ES-I3 (cell line): ENCODE results near the gene CLOCK.
"Not testable (repeated sequence)": the region's sequence is repeated elsewhere in the genome, so short reads cannot be mapped to it uniquely, and the experiment has no call there.

Source experiments
- H3K36me3 ChIP-seq: 2 replicates; pipeline ENCODE4 v1.6.1; 2013; ENCODE audit warnings: mild to moderate bottlenecking, low read length, control low read depth, moderate library complexity; ENCODE audit not compliant: insufficient read depth
- H3K4me1 ChIP-seq: 2 replicates; pipeline ENCODE4 v1.6.1; 2013; ENCODE audit warnings: mild to moderate bottlenecking, control low read depth, low read length; ENCODE audit not compliant: insufficient read depth
- H3K9ac ChIP-seq: 2 replicates; pipeline ENCODE4 v1.6.1; 2013; ENCODE audit warnings: low read depth, mild to moderate bottlenecking, low read length, moderate library complexity
- H3K9me3 ChIP-seq: 2 replicates; pipeline ENCODE4 v1.6.1; 2013; ENCODE audit warnings: mild to moderate bottlenecking, low read length, moderate library complexity; ENCODE audit not compliant: control insufficient read depth, insufficient read depth

Gene CLOCK

DNA sequence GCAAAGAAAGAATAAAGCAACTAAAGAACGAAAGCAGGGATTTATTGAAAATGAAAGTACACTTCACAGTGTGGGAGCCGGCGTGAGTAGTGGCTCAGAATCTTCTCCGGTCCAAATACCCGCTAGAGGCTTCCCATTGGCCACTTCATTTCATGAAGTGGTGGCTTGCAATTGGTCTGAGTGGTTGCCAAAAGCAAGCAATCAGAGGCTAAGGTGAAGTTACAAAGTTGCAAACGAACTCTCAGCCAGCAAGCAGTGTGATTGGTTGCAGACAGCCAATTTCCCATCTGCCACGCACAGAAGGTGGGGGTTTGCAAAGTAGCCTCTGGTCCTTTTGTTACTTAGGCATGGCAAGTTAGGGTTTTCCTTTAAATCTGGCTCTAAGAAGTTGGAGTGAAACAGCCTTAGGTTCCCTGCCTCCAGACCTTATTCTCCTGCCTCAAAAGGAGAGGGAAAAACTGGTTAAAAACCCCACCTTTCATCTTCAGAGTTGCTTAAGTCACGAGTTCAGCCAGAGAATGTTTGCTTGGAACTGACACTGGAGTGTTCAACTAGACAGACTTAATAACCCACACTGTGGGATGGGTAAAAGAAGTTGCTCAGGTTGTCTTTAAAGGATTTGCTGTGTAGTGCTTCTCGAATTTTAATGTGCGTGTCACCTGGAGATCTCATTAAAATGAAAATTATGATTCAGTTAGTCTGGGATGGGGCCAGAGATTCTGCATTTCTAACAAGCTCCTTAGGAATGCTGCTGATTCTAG is 6.9 kb upstream of the CLOCK start:
- H3K9ac ChIP-seq, result peak overlapping the region; percentile 36; the same call in 1 of the 2 replicates
- H3K36me3 ChIP-seq, result no peaks in the 10 kb centered on the region
- H3K4me1 ChIP-seq, result peaks cover 8% of the 10 kb centered on the region
- no peaks in the 10 kb centered on the region for H3K9me3 ChIP-seq

DNA sequence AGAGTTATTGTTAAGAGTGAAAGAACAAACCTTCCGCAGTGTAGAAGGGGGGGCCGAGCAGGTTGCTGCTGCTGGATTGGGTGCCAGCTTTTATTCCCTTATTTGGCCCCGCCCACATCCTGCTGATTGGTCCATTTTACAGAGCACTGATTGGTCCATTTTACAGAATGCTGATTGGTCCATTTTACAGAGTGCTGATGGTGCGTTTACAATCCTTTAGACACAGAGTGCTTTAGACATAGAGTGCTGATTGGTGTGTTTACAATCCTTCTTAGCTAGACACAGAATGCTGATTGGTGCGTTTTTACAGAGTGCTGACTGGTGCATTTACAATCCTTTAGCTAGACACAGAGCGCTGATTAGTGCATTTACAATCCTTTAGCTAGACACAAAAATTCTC is 5.3 kb upstream of the CLOCK start:
- not testable (repeated sequence) for H3K9me3 ChIP-seq, H3K36me3 ChIP-seq, H3K9ac ChIP-seq
- H3K4me1 ChIP-seq, result peaks cover 12% of the 10 kb centered on the region

DNA sequence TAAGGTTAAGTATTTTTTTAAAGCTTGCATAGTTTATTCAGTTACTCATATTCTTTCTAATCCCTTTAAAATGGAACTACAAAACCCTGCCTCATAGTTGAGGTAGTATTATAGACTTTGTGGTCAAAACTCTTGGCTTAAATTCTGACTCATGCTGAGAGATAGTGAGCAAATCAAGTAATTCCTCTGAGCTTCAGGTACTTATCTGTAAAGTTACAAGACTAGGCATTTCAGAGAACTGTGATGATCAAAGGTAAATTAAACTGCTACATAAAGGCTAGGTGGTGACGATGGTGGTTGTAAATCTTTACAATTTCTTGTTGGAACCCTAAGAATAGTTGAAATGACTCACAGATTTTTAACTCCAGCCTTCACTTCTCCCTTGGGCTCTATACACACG is 3.2 kb upstream of the CLOCK start:
- H3K4me1 ChIP-seq, result peaks cover 12% of the 10 kb centered on the region
- H3K9me3 ChIP-seq, result no peaks in the 10 kb centered on the region
- no peak overlapping the region for H3K9ac ChIP-seq
- no peaks in the 10 kb centered on the region for H3K36me3 ChIP-seq

DNA sequence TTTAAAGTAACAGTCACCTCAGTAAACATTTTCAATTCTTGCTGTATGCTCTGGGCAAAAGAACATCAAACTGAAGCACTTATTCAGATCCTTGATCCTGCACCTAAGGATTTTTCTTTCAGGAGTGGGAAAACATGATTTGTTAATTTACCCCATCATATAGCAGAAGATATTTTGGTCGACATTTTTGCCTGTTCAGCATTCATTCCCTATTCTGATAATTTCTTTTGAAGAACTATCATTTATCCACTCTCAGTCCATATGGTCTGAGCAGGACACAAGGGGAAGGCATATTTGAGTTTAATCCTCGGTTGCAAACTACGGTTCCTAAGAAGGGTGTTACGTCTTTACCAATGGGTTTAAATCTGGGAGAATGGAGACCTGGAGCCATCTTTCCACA is 1.2 kb upstream of the CLOCK start:
- Histone ChIP-seq H3K4me1 (peaks cover 16% of the 10 kb centered on the region), H3K9me3 (no peaks in the 10 kb centered on the region), H3K9ac (peak overlapping the region; percentile 95), H3K36me3 (no peaks in the 10 kb centered on the region)

DNA sequence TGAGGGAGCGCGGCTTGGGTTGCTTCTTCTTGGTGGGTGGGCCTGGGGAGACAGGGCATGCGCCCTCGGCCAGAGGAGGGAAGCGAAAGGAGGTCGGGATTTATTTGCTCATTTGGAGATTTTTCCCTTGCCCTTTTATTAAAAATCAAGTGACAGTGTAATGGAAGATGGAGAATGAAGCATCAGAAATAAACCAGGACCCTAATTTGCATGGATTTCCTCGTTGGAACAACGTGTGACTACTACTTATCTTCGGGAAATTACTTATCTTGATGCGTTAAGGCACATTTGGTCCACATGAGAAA is 709 bp upstream of the CLOCK start:
- Histone ChIP-seq H3K9me3 (no peaks in the 10 kb centered on the region), H3K36me3 (no peaks in the 10 kb centered on the region), H3K9ac (peak overlapping the region; percentile 95), H3K4me1 (peaks cover 20% of the 10 kb centered on the region)

DNA sequence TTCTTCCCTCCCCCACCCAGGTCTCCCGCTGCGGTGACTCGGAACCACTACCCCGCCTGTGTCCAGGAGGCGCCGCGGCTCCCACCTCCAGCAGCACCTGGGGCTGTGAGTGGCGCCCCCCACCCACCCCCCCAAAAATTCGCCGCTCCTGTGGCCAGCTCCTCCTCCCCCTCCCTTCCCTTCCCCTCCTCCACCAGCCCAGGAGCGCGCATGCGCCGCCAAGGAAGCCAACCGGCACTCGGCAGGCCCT is 278 bp downstream of the CLOCK start:
- no peaks in the 10 kb centered on the region for H3K9me3 ChIP-seq
- no peaks in the 10 kb centered on the region for H3K36me3 ChIP-seq
- H3K9ac ChIP-seq, result peak overlapping the region; percentile 95; the same call in 1 of the 2 replicates
- H3K4me1 ChIP-seq, result peaks cover 21% of the 10 kb centered on the region

DNA sequence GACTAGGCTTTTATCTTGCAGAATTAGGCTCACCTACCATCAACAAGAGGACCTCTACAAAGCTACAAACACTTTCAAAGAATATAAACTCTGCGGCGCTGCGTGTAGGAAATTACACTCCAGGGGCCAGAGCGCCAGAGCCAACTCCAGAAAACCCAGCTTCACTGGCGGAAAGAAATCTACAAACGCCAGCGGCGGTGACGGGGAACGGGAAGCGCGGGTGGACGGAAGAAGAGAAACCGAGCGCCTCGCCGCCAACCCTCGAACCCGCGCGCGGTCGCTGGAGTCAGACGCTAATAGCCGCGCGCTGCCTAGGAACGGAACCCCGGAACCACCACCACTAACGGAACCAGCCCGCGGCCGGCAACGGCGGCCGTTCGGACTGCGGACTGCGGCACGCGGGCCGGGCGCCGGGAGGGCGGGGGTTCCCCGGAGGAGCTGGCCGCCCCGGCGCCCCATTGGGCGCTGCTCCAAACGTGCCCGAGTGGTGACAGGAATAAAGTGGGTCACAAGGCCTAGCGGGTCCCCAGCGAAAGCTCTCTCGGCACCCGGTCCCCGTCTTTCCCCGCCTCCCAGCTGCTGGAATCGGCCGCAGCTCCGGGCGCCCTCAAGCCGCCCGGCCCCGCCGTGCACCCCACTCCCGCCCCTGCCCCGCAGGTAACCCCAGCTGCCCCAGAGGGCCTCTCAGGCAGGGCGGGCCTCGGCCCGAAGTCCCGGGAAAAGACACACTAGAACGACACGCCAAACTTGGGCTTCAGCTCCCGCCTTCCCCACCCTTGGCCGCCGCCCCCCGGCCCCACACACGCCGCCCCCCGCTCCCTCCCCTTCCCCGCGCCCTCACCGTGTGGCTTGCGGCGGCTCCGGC is 836 bp downstream of the CLOCK start:
- H3K4me1 ChIP-seq, result peaks cover 21% of the 10 kb centered on the region
- H3K36me3 ChIP-seq, result no peaks in the 10 kb centered on the region
- peak overlapping the region; percentile 68 for H3K9ac ChIP-seq
- H3K9me3 ChIP-seq, result no peaks in the 10 kb centered on the region

DNA sequence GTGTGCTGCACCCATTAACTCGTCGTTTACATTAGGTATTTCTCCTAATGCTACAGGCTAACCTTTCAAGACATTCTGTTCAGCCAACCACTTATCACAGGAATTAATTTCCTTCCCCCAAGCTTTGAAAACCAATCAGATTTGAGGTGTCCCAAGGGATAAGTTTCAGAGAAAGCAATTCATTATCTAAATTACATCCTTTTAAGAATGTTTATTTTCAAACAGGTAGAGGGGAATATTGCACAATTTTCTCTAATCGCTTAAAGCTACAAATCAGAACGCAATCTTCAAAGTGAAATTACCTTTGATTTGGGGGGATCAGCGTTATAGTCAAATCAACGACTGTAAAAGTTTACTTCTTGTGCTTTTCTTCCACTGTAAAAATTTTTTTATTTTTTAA is 1.6 kb downstream of the CLOCK start:
- no peaks in the 10 kb centered on the region for H3K9me3 ChIP-seq
- H3K9ac ChIP-seq, result peak overlapping the region; percentile 68
- H3K4me1 ChIP-seq, result peaks cover 21% of the 10 kb centered on the region
- H3K36me3 ChIP-seq, result no peaks in the 10 kb centered on the region

DNA sequence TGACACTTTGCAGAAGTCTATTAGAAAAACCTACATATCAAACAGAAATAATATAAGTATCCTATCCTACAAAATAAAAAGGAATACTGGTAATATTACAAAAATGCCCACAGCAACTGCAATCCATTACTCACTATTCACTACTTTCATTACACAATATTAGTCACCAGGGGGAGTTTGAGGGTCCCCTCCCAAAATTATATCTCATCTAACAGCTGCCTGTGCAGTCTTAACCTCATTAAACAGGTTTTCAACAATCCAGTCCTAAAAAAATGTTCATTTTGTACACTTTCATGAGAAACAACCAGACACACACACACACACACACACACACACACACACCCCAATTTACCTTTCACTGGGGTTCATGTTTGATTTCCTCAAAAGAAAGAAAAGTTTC is 2.9 kb downstream of the CLOCK start:
- Histone ChIP-seq H3K4me1 (peaks cover 21% of the 10 kb centered on the region), H3K9me3 (no peaks in the 10 kb centered on the region), H3K9ac (no peak overlapping the region), H3K36me3 (no peaks in the 10 kb centered on the region)

DNA sequence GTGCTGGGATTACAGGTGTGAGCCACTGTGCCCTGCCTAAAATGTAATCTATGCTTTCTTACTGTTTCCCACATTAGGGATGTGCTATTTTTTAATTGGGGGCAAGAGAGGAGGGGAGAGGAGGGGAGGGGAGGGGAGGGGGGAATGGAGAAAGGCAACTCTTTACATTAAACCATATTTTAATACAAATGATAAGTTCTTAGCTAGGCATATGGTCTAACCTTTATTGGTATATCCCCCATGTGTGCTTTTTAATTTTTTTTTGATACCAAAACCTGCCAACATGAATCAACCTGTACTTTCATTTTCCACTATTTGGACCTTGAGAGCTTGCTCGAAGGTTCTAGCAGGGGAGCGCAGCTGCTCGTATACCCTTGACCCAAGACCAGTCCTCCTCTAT is 6.4 kb downstream of the CLOCK start:
- Histone ChIP-seq H3K9ac (no peak overlapping the region), H3K4me1 (peaks cover 17% of the 10 kb centered on the region), H3K36me3 (no peaks in the 10 kb centered on the region), H3K9me3 (0 out of 2 replicates have a peak, but pooled peaks cover 4% of the 10 kb centered on the region)

DNA sequence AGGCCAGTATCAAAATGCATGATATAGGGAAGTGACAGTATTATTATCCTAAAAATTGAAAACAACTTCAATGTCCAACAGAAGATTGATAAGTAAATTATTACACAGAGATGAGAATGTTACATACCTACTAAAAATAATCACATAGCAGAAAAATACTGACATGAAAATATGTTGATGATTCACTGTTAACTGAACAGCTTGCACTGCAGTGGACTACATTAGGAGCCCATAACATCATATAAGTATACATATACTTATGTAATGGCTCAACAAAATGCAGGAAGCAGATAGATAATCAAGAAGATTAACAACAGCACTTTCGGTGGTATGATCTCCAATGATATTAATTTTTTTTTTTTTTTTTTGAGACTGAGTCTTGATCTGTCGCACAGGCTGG is 7.1 kb downstream of the CLOCK start:
- Histone ChIP-seq H3K9ac (no peak overlapping the region), H3K4me1 (peaks cover 17% of the 10 kb centered on the region), H3K9me3 (0 out of 2 replicates have a peak, but pooled peaks cover 4% of the 10 kb centered on the region), H3K36me3 (no peaks in the 10 kb centered on the region)

DNA sequence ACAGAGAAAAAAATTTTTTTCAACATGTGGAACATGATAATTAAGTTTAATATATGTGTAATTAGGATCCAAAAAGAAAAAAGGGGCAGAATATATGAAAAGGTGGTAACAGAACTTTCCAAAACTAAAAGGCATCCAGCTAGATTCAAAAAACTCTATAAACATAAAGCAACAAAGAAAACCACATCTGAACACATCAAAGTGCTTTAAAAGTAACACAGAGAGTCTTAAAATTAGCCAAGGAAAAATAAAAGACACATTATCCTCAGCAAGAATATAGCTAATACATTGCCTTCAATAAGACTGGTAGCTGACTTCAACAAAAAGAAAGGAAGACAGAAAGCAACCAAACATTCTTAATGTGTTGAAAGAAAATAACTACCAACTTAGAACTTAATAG is 8.2 kb downstream of the CLOCK start:
- Histone ChIP-seq H3K36me3 (no peaks in the 10 kb centered on the region), H3K9me3 (0 out of 2 replicates have a peak, but pooled peaks cover 4% of the 10 kb centered on the region), H3K4me1 (peaks cover 10% of the 10 kb centered on the region), H3K9ac (no peak overlapping the region)

DNA sequence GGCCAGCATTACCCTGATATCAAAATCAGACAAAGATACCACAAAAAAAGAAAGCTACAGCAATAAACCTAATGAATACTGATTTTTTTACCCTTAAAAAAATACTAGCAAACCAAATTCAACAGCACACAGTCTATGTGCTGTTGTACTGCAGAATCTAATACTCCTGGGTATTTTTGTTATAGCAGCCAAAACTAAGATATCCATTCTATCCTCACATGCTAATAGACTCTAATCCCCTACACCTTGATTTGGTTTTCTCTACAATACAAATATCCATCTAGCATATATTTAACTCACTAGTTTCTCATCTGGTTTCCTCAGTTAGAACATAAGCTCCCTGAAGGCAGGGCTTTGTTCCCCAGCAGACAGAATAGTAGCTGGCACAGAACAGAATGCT is 12.4 kb downstream of the CLOCK start:
- Histone ChIP-seq H3K9ac (no peak overlapping the region), H3K9me3 (0 out of 2 replicates have a peak, but pooled peaks cover 4% of the 10 kb centered on the region), H3K36me3 (no peaks in the 10 kb centered on the region; the same call in 1 of the 2 replicates), H3K4me1 (no peaks in the 10 kb centered on the region; the same call in 1 of the 2 replicates)

DNA sequence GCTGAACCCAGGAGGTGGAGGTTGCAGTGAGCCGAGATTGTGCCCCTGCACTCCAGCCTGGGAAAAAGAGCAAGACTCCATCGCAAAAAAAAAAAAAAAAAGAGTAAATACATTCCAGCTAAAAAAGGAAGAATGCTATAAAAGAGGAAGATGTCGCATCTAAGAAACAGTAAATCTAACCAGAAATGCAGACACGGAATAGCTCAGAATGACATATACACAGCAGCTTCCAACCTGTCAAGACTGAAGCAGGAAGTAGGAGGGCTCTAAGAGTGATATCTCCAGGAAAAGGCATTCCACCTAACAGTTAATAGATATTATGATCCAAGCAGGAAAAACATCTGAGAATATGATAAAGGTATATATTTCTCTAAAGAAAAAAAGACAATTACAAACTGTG is 16.0 kb downstream of the CLOCK start:
- H3K9ac ChIP-seq, result no peak overlapping the region
- H3K36me3 ChIP-seq, result no peaks in the 10 kb centered on the region; the same call in 1 of the 2 replicates
- peaks cover 5% of the 10 kb centered on the region; the same call in 1 of the 2 replicates for H3K4me1 ChIP-seq
- no peaks in the 10 kb centered on the region for H3K9me3 ChIP-seq

DNA sequence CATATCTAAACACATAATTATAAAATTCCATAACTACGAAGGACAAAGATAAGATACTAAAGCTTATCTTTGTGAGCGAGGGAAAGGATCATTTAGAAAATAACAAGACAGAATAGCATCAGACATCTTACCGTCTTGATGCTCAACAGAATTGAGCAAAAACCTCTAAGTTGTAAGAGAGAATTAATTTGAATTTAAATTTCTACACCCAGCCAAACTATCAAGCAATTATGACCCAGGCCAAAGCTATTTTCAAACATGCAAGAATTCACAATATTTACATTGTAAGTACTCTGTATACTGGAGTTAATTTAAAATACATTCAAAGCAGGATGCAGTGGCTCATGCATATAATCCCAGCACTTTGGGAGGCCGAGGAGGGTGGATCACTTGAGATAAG is 16.5 kb downstream of the CLOCK start:
- H3K4me1 ChIP-seq, result peaks cover 5% of the 10 kb centered on the region; the same call in 1 of the 2 replicates
- H3K36me3 ChIP-seq, result no peaks in the 10 kb centered on the region; the same call in 1 of the 2 replicates
- H3K9me3 ChIP-seq, result no peaks in the 10 kb centered on the region
- no peak overlapping the region for H3K9ac ChIP-seq
